NCI-H146 treated with DMSO at 0.1 percent for 48 hours (cell line): ENCODE data around the gene PODN.

Experiments
- DNase-seq: peaks from one replicate; lab custom pipeline; 2025; ENCODE audit not compliant: unreplicated experiment; lab: John Stamatoyannopoulos, UW

The PODN gene

GRCh38 chr1:53130598-53130877 is 68.5 kb downstream of the PODN start:
- no peak for DNase-seq

GRCh38 chr1:53130878-53131589 is 69.0 kb downstream of the PODN start:
- no peak for DNase-seq

GRCh38 chr1:53131590-53131938 is 69.6 kb downstream of the PODN start:
- DNase-seq, result no peak

GRCh38 chr1:53132176-53132575 is 70.2 kb downstream of the PODN start:
- DNase-seq, result no peak

GRCh38 chr1:53133261-53134041 is 71.4 kb downstream of the PODN start:
- DNase-seq, result no peak

- no peak for DNase-seq
These were observed 72.1 kb downstream of the PODN start for GRCh38 chr1:53134042-53134485.
